ENCODE measurements around the gene MYO5B.
"Not testable (repeated sequence)": the region's sequence is repeated elsewhere in the genome, so short reads cannot be mapped to it uniquely, and the experiment has no call there.

Gene MYO5B

GRCh38 chr18:49814147-49814499 is 380.8 kb downstream of the MYO5B start:
- peak in 2 of 4 experiments; percentile 42 to 49 for DNase-seq

GRCh38 chr18:49813319-49814146 is 381.4 kb downstream of the MYO5B start, which contains the start of gene ACAA2:
ACAA2 (minus strand) TSS chr18:49813533; CDS start chr18:49813484, 49 bp downstream.
- peak; percentile 43 to 70 (median 48) for DNase-seq

- DNase-seq = no peak
These were observed 382.0 kb downstream of the MYO5B start for GRCh38 chr18:49813069-49813318.

GRCh38 chr18:49812286-49813068 is 382.5 kb downstream of the MYO5B start:
- no peak for DNase-seq

- DNase-seq = no peak
These were observed 383.6 kb downstream of the MYO5B start for GRCh38 chr18:49811151-49811938.

- not testable (repeated sequence) for DNase-seq
These were observed 386.3 kb downstream of the MYO5B start for GRCh38 chr18:49808553-49809191.

- no peak for DNase-seq
These were observed 390.9 kb downstream of the MYO5B start for GRCh38 chr18:49804096-49804495.

GRCh38 chr18:49802623-49803022 is 392.3 kb downstream of the MYO5B start:
- DNase-seq = no peak

- not testable (repeated sequence) for DNase-seq
These were observed 394.5 kb downstream of the MYO5B start for GRCh38 chr18:49800491-49800890.

GRCh38 chr18:49799806-49800205 is 395.1 kb downstream of the MYO5B start:
- DNase-seq = not testable (repeated sequence)

- no peak for DNase-seq
These were observed 396.9 kb downstream of the MYO5B start for GRCh38 chr18:49798001-49798400.

GRCh38 chr18:49795612-49796552 is 399.1 kb downstream of the MYO5B start:
- no peak for DNase-seq

- DNase-seq = no peak
These were observed 400.2 kb downstream of the MYO5B start for GRCh38 chr18:49794743-49795142.

GRCh38 chr18:49789560-49790134 is 405.3 kb downstream of the MYO5B start:
- DNase-seq = not testable (repeated sequence)

- DNase-seq = no peak
These were observed 406.5 kb downstream of the MYO5B start for GRCh38 chr18:49788327-49788898.

- DNase-seq = no peak
These were observed 408.8 kb downstream of the MYO5B start for GRCh38 chr18:49786019-49786720.

GRCh38 chr18:49784427-49785185 is 410.3 kb downstream of the MYO5B start:
- no peak for DNase-seq

GRCh38 chr18:49783631-49784030 is 411.3 kb downstream of the MYO5B start:
- DNase-seq = not testable (repeated sequence)

- DNase-seq = no peak
These were observed 416.0 kb downstream of the MYO5B start for GRCh38 chr18:49778826-49779465.
